GM12875 (cell line): ENCODE measurements around the gene MAGI1.

ENCODE experiments used
- H3K4me3 ChIP-seq: one replicate; pipeline ENCODE4 v1.5.1; 2011; ENCODE audit warnings: low read depth, low read length, control low read depth
- TF ChIP-seq, protein P1 (sequence below): IDR thresholded peaks from 2 replicates; pipeline ENCODE4 v1.5.1; 2011; ENCODE audit warnings: low read depth, mild to moderate bottlenecking, control low read depth, inconsistent platforms, low read length, moderate library complexity, borderline replicate concordance; ENCODE audit not compliant: insufficient read depth

MAGI1 gene

DNA sequence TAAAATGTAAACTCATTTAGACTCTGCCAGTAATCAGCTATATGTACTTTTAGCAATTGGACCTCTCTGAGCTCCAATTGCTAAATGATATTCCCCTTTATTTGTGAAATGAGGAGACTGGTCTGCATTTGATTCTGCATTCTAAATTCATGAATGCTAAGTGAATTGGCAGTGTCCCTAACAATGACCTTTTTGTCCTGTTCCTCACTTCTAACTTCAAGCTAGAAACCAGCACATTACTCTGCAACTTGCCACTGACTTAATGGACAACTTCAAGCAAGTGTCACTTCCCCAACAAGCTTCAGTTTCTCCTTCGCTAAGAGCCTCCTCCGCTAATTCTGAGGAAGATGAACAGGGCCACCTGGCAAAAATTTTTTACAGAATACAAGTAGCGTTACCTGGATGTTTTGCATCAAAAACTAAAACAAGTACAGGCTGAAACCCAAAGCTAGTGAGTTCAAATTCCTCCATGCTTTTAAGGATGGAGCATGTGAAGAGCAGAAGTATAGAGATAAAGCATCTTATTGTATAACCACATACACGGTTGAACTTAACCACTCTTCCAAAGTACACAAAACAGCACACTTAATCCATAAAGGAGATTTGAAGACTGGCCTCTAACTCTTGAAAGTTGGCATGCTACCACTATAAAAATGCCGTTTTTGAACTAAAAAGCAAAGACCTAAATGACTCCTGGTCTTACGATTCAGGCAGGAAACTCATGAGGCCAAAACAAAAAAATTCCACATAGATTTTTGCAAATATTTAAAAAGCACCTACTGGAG lies 207.6 kb downstream of the MAGI1 start:
- TF ChIP-seq, protein P1, sequence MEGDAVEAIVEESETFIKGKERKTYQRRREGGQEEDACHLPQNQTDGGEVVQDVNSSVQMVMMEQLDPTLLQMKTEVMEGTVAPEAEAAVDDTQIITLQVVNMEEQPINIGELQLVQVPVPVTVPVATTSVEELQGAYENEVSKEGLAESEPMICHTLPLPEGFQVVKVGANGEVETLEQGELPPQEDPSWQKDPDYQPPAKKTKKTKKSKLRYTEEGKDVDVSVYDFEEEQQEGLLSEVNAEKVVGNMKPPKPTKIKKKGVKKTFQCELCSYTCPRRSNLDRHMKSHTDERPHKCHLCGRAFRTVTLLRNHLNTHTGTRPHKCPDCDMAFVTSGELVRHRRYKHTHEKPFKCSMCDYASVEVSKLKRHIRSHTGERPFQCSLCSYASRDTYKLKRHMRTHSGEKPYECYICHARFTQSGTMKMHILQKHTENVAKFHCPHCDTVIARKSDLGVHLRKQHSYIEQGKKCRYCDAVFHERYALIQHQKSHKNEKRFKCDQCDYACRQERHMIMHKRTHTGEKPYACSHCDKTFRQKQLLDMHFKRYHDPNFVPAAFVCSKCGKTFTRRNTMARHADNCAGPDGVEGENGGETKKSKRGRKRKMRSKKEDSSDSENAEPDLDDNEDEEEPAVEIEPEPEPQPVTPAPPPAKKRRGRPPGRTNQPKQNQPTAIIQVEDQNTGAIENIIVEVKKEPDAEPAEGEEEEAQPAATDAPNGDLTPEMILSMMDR, result no peak
- no peak overlapping the region for H3K4me3 ChIP-seq

DNA sequence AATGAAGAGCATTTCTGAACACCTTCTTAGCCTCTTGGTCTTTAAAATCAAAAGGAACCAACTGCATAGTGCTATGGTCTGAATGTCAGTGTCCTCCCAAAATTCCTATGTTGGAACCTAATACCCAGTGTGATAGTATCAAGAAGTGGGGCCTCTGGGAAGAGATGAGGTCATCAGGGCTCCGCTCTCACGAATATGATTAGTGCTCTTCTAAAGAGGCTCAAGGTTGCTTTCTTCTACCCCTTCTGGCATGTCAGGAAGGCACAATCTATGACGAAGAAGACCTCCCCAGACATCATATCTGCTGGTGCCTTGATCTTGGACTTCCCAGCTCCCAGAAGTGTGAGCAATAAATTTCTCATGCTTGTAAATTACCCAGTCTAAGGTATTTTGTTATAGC lies 209.5 kb downstream of the MAGI1 start:
- no peak overlapping the region for H3K4me3 ChIP-seq
- TF ChIP-seq, protein P1, result no peak

DNA sequence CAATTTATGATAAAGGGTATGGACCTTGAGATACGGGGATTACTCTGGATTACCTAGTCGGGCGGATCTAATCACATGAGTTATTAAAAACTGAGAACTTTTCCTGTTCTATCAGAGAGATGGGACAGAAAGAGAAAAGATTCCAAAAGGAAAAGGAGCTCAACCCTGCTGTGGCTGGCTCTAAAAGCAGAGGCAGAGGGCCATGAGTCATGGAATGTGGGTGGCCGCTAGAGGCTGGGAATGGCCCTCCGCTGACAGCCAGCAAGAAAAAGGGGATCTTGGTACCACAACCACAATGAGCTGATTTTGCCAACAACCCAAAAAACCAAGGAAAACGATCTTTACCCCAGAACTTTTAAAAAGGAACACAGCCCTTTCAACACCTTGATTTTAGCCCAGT lies 210.0 kb downstream of the MAGI1 start:
- H3K4me3 ChIP-seq, result no peak overlapping the region
- TF ChIP-seq, protein P1, result no peak

DNA sequence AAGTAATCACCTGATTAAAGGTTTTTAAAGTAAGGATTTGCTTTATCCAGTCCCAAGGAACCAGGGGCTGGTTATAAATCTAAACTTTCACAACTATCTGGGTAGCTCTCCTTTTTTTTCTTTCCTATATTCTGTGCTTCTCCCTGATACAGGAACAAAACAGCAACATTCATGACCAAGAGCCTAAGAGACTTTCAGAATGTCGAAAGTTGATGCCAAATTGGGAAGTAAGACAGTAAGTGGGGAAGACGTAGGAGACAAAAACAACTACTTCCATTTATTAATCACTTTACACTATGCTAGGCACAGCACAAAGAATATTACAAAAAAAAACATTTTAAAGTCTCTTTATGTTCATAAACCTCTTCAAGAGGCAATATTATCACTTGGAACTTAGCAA lies 211.6 kb downstream of the MAGI1 start:
- TF ChIP-seq, protein P1, result no peak
- H3K4me3 ChIP-seq, result no peak overlapping the region

DNA sequence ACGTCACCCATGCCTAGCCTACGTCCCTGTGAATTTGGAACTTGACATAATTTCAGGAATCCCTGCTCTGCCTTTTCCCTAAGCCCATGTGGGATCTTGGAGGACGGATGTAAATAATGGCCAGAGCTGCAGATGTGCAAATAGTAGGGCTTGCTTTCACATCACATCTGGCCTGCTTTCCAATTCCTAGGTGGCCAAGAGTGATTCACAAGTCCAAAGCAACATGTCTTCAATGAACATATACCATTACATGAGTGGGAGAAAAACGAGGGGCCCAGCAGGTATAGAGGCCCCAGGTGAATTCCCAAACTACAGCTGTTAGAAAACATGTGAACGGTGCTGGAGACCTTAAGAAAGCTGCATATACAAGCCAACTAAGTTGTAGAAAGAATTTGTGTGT lies 214.6 kb downstream of the MAGI1 start:
- TF ChIP-seq, protein P1, result no peak
- H3K4me3 ChIP-seq, result no peak overlapping the region

DNA sequence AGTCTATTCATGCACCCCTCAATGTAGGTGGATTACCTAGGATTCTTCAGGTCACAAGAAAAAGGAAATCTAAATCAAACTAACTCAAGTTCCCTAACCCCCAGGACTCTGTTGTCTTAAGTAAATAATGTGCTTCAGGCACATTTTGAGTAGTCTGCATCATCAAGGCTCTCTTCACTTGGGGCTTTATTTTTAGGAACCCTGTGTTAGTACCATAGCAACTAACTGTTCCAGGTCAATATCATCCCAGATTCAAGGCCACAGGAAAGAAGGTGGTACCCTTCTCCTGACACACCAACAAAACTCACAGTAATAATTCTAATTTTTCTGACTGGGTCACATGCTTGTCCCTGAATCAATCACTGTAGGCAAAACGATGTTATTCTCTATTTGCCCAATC lies 218.1 kb downstream of the MAGI1 start:
- TF ChIP-seq, protein P1, result no peak
- H3K4me3 ChIP-seq, result no peak overlapping the region

DNA sequence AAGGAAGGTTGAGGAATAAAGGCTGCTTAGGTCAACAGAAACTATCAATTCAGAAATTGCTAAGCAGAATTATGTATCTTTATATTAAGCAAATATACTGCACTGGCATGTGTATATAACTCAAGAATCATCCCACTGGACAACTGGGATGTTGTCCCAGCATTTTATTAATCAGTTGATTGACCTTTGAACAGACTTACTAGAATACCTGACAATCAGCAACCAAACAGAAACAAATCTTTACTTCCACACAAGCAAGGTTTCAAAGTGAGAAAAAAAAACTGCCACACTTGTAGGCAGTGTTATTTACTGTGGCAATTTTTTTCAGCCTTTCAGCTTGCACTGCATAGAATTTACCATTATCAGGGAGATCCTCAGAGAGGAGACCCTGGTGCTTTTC lies 218.8 kb downstream of the MAGI1 start:
- TF ChIP-seq, protein P1, result no peak
- no peak overlapping the region for H3K4me3 ChIP-seq
